Measurements from ENCODE around the gene JAZF1.

GRCh38 chr7:28169230-28169629, 11.4 kb downstream of the JAZF1 start:
- no peak for TF ChIP-seq CTCF (IDR thresholded peaks at IDR 0.05; ENCODE audit: poor library complexity)
- no peak for TF ChIP-seq EZH2phosphoT487 (IDR thresholded peaks at IDR 0.05; ENCODE audit: low read depth, severe bottlenecking, unreplicated experiment)

Measured in hepatocyte (in vitro differentiated cells).